Calu3 (cell line): ENCODE results near the gene ANKS1B. TPM values are rescaled to one million over a fixed set of nuclear protein-coding genes. Genes with fewer than 3 reads are reported as not detected.

Experiments used
- BruUV-seq: library from RNA; stranded (reverse); fragments of 400-500 nt; replicated peaks from 2 replicates; lab custom pipeline; 2021; lab: Mats Ljungman, UMichigan
- CTCF ChIA-PET: fragments of 300-600 bp; sonication (Branson Sonifier 250); formaldehyde crosslinking; loops from one replicate; lab custom pipeline; 2022; ENCODE audit warnings: antibody characterized with exemption; lab: Charles Lee
- DNase-seq: peaks from one replicate; pipeline ENCODE4 v3.0.0; 2022
- H3K27ac Mint-ChIP-seq: one replicate; pipeline ENCODE4 v1.8.0; 2022; ENCODE audit warnings: mixed read lengths; ENCODE audit not compliant: unreplicated experiment
- H3K27me3 Mint-ChIP-seq: one replicate; pipeline ENCODE4 v1.8.0; 2022; ENCODE audit warnings: mixed read lengths; ENCODE audit not compliant: unreplicated experiment
- H3K36me3 Mint-ChIP-seq: one replicate; pipeline ENCODE4 v1.8.0; 2022; ENCODE audit warnings: mild to moderate bottlenecking, moderate library complexity, mixed read lengths; ENCODE audit not compliant: insufficient read depth, unreplicated experiment
- H3K4me1 Mint-ChIP-seq: one replicate; pipeline ENCODE4 v1.8.0; 2022; ENCODE audit warnings: mild to moderate bottlenecking, low read depth, mixed read lengths; ENCODE audit not compliant: unreplicated experiment
- H3K4me3 Mint-ChIP-seq: one replicate; pipeline ENCODE4 v1.8.0; 2022; ENCODE audit warnings: mild to moderate bottlenecking, low read depth, moderate library complexity, mixed read lengths; ENCODE audit not compliant: unreplicated experiment
- H3K9me3 Mint-ChIP-seq: one replicate; pipeline ENCODE4 v1.8.0; 2022; ENCODE audit warnings: low read depth, mixed read lengths; ENCODE audit not compliant: unreplicated experiment
- CTCF ChIP-seq: fragments of 200-600 bp; IDR thresholded peaks from one replicate; pipeline ENCODE4 v1.8.0; 2022; ENCODE audit warnings: antibody characterized with exemption; ENCODE audit not compliant: unreplicated experiment
- intact Hi-C: fragments of 100-400 bp; cut with micrococcal nuclease; formaldehyde crosslinking; loops from one replicate; pipeline ENCODE4 v1.10.0; 2022; ENCODE audit not compliant: unreplicated experiment
- total RNA-seq: library from RNA; stranded (reverse); gene quantifications from 2 replicates; pipeline ENCODE4 v1.2.3, GENCODE V29; 2022

ANKS1B gene
- total RNA-seq, 1 experiment from 2014 or later = 1.7 TPM

- no peak overlapping the region for H3K27ac Mint-ChIP-seq
- intact Hi-C loops = loop anchor here (1.0 to 2.0 kb wide), 3 partner anchors 229 to 577 kb away; no protein-coding TSS in a partner anchor
- H3K4me1 Mint-ChIP-seq = no peaks in the 10 kb centered on the region
- no TSS peak for BruUV-seq
- DNase-seq = no peak
- H3K9me3 Mint-ChIP-seq = peaks cover 13% of the 10 kb centered on the region
- no peak overlapping the region for H3K4me3 Mint-ChIP-seq
- H3K36me3 Mint-ChIP-seq = no peaks in the 10 kb centered on the region
- no peaks in the 10 kb centered on the region for H3K27me3 Mint-ChIP-seq
- no peak for TF ChIP-seq CTCF
- CTCF ChIA-PET = interaction anchor here (1.0 to 1.5 kb wide), 3 partner anchors 229 to 575 kb away, joined by 3 to 4 read pairs (median 3); no protein-coding TSS in a partner anchor
Observed at GRCh38 chr12:99620159-99620479, 364.6 kb downstream of the ANKS1B start.

DNA sequence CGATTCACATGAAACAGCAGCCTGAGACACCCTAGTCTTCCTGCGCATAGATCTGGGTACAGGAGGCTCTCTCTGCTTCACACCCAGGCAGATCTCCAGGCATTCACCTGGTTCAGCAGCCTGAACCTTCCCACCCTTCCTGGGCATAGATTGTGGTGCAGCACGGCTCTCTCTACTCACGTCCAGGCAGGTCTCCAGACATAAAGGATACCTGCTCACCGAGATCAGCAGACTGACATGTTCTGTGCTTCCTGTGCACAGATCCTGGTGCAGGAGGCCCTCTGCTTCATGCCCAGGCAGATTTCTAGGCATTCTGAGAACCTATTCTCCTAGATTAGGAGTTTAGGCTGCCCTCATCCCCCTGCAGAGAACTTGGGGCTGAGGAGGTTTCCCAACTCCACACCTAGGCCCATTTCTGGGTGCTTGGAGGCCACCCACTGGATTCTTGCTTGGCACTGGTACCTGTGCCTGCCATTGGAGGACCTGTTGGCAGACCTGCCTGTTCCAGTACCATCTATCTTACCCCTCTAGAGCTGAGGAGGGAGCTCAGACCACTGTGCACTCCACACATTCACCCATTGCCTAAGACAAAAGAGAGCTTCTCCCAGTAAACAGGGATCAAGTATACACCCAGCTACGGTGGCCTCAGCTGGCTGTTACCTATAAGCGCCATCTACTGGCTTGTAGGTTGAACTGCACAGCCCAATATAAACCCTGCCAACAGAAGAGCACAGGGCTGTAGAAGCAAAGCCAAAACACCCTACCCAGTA is 365.2 kb downstream of the ANKS1B start:
- CTCF ChIA-PET = interaction anchor here (1.0 to 1.5 kb wide), 3 partner anchors 229 to 575 kb away, joined by 3 to 4 read pairs (median 3); no protein-coding TSS in a partner anchor
- DNase-seq = peak; percentile 7
- no peak overlapping the region for H3K27ac Mint-ChIP-seq

GRCh38 chr12:99618657-99619056 is 366.1 kb downstream of the ANKS1B start:
- no peaks in the 10 kb centered on the region for H3K27me3 Mint-ChIP-seq
- no peak overlapping the region for H3K4me3 Mint-ChIP-seq
- no peak for TF ChIP-seq CTCF
- no peaks in the 10 kb centered on the region for H3K36me3 Mint-ChIP-seq
- no peak overlapping the region for H3K27ac Mint-ChIP-seq
- no peak for DNase-seq
- intact Hi-C loops = no loop called here
- peaks cover 15% of the 10 kb centered on the region for H3K9me3 Mint-ChIP-seq
- no peaks in the 10 kb centered on the region for H3K4me1 Mint-ChIP-seq
- CTCF ChIA-PET = no interaction called here
- BruUV-seq = no TSS peak

More for the DNA sequence above, 365.2 kb downstream of the ANKS1B start:
- Mint-ChIP-seq H3K27me3 (no peaks in the 10 kb centered on the region), H3K9me3 (peaks cover 14% of the 10 kb centered on the region), H3K4me1 (no peaks in the 10 kb centered on the region), H3K36me3 (no peaks in the 10 kb centered on the region), H3K4me3 (no peak overlapping the region)
- no TSS peak for BruUV-seq
- intact Hi-C loops = loop anchor here (1.0 to 2.0 kb wide), 3 partner anchors 229 to 577 kb away; no protein-coding TSS in a partner anchor
- peak; percentile 45 for TF ChIP-seq CTCF

DNA sequence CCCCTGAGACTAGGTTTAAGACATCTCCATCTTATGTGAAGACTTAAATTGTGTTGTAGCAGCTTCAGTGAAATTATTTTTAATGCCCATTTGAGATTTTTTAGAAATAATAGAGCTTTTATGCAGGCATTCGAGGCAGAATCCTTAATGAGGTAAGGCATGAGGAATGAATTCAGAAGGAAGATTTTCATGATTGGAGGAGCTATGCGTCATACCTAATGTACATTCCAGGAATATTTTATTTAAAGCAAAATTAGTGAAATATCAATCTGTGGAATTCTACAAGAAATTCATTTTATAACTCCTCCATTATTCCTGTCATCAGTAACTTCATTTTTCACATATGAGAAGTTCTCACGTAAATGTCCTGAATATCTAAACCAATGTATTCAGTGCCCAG is 373.1 kb downstream of the ANKS1B start:
- BruUV-seq = no TSS peak
- Mint-ChIP-seq H3K27me3 (no peaks in the 10 kb centered on the region), H3K4me3 (no peak overlapping the region), H3K4me1 (no peaks in the 10 kb centered on the region), H3K9me3 (peaks cover 2% of the 10 kb centered on the region), H3K36me3 (no peaks in the 10 kb centered on the region), H3K27ac (no peak overlapping the region)
- CTCF ChIA-PET = no interaction called here
- no peak for TF ChIP-seq CTCF
- intact Hi-C loops = no loop called here
- DNase-seq = no peak
